HepG2 (cell line): ENCODE data around the gene UBL3. TPM values are rescaled to one million over a fixed set of nuclear protein-coding genes. Genes with fewer than 3 reads are reported as not detected.

ENCODE experiments used
- ATAC-seq: fragments of 200-7000 bp; cut with Tn5 transposase; 3 replicates; pipeline ENCODE4 v1.9.1; 2020; ENCODE audit warnings: mild to moderate bottlenecking, moderate library complexity
- BruUV-seq: library from RNA; stranded (reverse); fragments of 400-500 nt; replicated peaks from 2 replicates; lab custom pipeline; 2021; lab: Mats Ljungman, UMichigan
- CTCF ChIA-PET: fragments of 300-600 bp; formaldehyde crosslinking; extraction: SDS; loops from one replicate; lab custom pipeline; 2021; ENCODE audit warnings: low total read pairs, inconsistent platforms, low intra/inter-chr PET ratio; lab: Yijun Ruan, JAX
- POLR2A ChIA-PET: fragments of 350-600 bp; sonication (Branson Sonifier 250); formaldehyde crosslinking; loops from one replicate; lab custom pipeline; 2020; ENCODE audit warnings: antibody characterized with exemption, inconsistent platforms; lab: Yijun Ruan, JAX
- DNase-seq: peaks from one replicate; pipeline ENCODE4 v3.0.0-alpha.2; 2015; ENCODE audit warnings: low spot score
- FAIRE-seq: peaks from 3 replicates; lab custom pipeline; 2011; peaks lifted over from hg19 to GRCh38; lab: Jason Lieb, UNC
- H2AFZ ChIP-seq: one replicate; pipeline ENCODE4 v1.6.1; 2011; ENCODE audit warnings: low read length, inconsistent platforms
- H3K27ac ChIP-seq: fragments of 300-600 bp; 3 replicates; pipeline ENCODE4 v1.8.0; 2011; ENCODE audit warnings: mixed run types, mild to moderate bottlenecking, mixed read lengths, low read length, inconsistent platforms; ENCODE audit not compliant: insufficient read depth; ENCODE audit errors: extremely low read length
- H3K27me3 ChIP-seq, 2 experiments: fragments of 200-600 bp in 1 of 2; 2 replicates in 1 of 2; 3 replicates in 1 of 2; pipeline versions ENCODE4 v1.6.0 to v1.8.0; 2011; ENCODE audit warnings: low read length in 2 of 2, mild to moderate bottlenecking in 2 of 2, moderate library complexity in 2 of 2, inconsistent platforms in 1 of 2; ENCODE audit not compliant: insufficient read depth in 2 of 2, control insufficient read depth in 1 of 2
- H3K36me3 ChIP-seq, 2 experiments: fragments of 200-600 bp in 1 of 2; replicated peaks in 1 of 2; 2 replicates in 1 of 2; 3 replicates in 1 of 2; pipeline versions ENCODE4 v1.5.1 to v1.8.0; 2011; ENCODE audit warnings: low read length in 2 of 2, inconsistent platforms in 1 of 2; ENCODE audit not compliant: insufficient read depth in 2 of 2, control insufficient read depth in 1 of 2
- H3K4me1 ChIP-seq: 2 replicates; pipeline ENCODE4 v1.5.1; 2012; ENCODE audit warnings: low read length, inconsistent platforms; ENCODE audit not compliant: insufficient read depth
- H3K4me2 ChIP-seq: 2 replicates; pipeline ENCODE4 v1.6.0; 2011; ENCODE audit warnings: low read depth, low read length, inconsistent platforms
- H3K4me3 ChIP-seq, 3 experiments: fragments of 200-600 bp in 1 of 3; sonication (generic), shearing (Covaris generic) in 1 of 3; replicated peaks in 1 of 3; 2 replicates each; pipeline ENCODE4 v1.5.1; 2011 to 2016; ENCODE audit warnings: low read length in 3 of 3, inconsistent platforms in 2 of 3, low read depth in 2 of 3, mild to moderate bottlenecking in 2 of 3, control low read depth in 1 of 3, mixed read lengths in 1 of 3; ENCODE audit not compliant: insufficient read depth in 1 of 3
- H3K79me2 ChIP-seq: one replicate; pipeline ENCODE4 v1.6.1; 2011; ENCODE audit warnings: low read length, inconsistent platforms; ENCODE audit not compliant: insufficient read depth
- H3K9ac ChIP-seq: 2 replicates; pipeline ENCODE4 v1.6.0; 2011; ENCODE audit warnings: mild to moderate bottlenecking, low read depth, low read length, inconsistent platforms; ENCODE audit not compliant: insufficient read depth
- H3K9me3 ChIP-seq: 2 replicates; pipeline ENCODE4 v1.5.1; 2012; ENCODE audit warnings: mild to moderate bottlenecking, low read length
- H4K20me1 ChIP-seq: 2 replicates; pipeline ENCODE4 v1.6.0; 2011; ENCODE audit warnings: inconsistent platforms, mild to moderate bottlenecking, low read length, moderate library complexity; ENCODE audit not compliant: insufficient read depth
- HNRNPL ChIP-seq: fragments of 200-400 bp; formaldehyde crosslinking; IDR thresholded peaks from 2 replicates; pipeline ENCODE4 v1.6.1; 2017; ENCODE audit warnings: mild to moderate bottlenecking, low read depth, low read length
- LCORL ChIP-seq, 2 experiments: fragments of 450-650 bp in 1 of 2; sonication (generic) in 1 of 2; formaldehyde crosslinking in 1 of 2; IDR thresholded peaks; 2 replicates each; pipeline versions ENCODE4 v1.5.0 to v1.6.1; 2017 to 2020; ENCODE audit warnings: antibody characterized with exemption in 1 of 2, missing genetic modification reagents in 1 of 2
- NFE2L2 ChIP-seq: fragments of 150-350 bp; IDR thresholded peaks from 2 replicates; pipeline ENCODE4 v1.6.1; 2014; ENCODE audit warnings: low read length
- PHB2 ChIP-seq: fragments of 450-650 bp; IDR thresholded peaks from 2 replicates; pipeline ENCODE4 v1.6.1; 2018; ENCODE audit not compliant: partially characterized antibody
- TBX3 ChIP-seq: fragments of 450-650 bp; IDR thresholded peaks from 2 replicates; pipeline ENCODE4 v1.6.1; 2017; ENCODE audit warnings: antibody characterized with exemption, mild to moderate bottlenecking, inconsistent platforms, borderline replicate concordance
- ZNF362 ChIP-seq: sonication (generic); formaldehyde crosslinking; IDR thresholded peaks from 2 replicates; pipeline ENCODE4 v1.4.0; 2020; ENCODE audit warnings: missing genetic modification reagents, mild to moderate bottlenecking, borderline replicate concordance
- ZSCAN9 ChIP-seq: IDR thresholded peaks from 2 replicates; pipeline ENCODE4 v1.6.1; 2016; ENCODE audit warnings: borderline replicate concordance
- WGBS: methylation state at CpG from one replicate; pipeline ENCODE4 v1.1.6; 2017; ENCODE audit warnings: low lambda C conversion rate; 5-methylcytosine and 5-hydroxymethylcytosine counted together
- in situ Hi-C: cut with HindIII; loops from 2 replicates; pipeline ENCODE4 v1.10.0; 2017; ENCODE audit warnings: low pct_unique_long_range_greater_than_20kb; ENCODE audit not compliant: extremely low pct_ligation_motif_present
- intact Hi-C: fragments of 100-400 bp; cut with micrococcal nuclease; formaldehyde crosslinking; loops from one replicate; pipeline ENCODE4 v1.10.0; 2022; ENCODE audit not compliant: unreplicated experiment
- polyA plus RNA-seq, 8 experiments: library from polyadenylated mRNA; depleted of rRNA in 3 of 8; stranded (reverse) in 7 of 8; unstranded in 1 of 8; fragments of >200 nt; fragmentation: Illumina TruSeq in 4 of 8; extraction: Trizol in 4 of 8; gene quantifications; 2 replicates each; pipeline versions ENCODE4 v1.2.1 to v1.2.3, GENCODE V29; 2011 to 2016; ENCODE audit warnings: low read depth in 4 of 8, missing spikeins in 1 of 8, mixed read lengths in 1 of 8; ENCODE audit not compliant: insufficient read depth in 1 of 8
- small RNA-seq, 3 experiments: library from RNA; depleted of rRNA; stranded (forward); fragments of <200 nt; gene quantifications; one replicate each; pipeline ENCODE3, GENCODE V24; 2012; ENCODE audit warnings: low read depth in 2 of 3, low replicate concordance in 1 of 3; ENCODE audit not compliant: insufficient read length in 3 of 3, insufficient read depth in 2 of 3
- total RNA-seq, 5 experiments: library from RNA; depleted of rRNA; stranded (reverse); fragments of >200 nt; fragmentation: Illumina TruSeq; extraction: Trizol; gene quantifications; 2 replicates each; pipeline ENCODE4 v1.2.3, GENCODE V29; 2016; ENCODE audit warnings: low read depth in 1 of 5

Gene UBL3
- total and polyA plus RNA-seq, 2 of the 13 experiments (the other 11 are each of a cell fraction or from before 2014, with no cell fraction given): 7.4 to 9.6 TPM

DNA sequence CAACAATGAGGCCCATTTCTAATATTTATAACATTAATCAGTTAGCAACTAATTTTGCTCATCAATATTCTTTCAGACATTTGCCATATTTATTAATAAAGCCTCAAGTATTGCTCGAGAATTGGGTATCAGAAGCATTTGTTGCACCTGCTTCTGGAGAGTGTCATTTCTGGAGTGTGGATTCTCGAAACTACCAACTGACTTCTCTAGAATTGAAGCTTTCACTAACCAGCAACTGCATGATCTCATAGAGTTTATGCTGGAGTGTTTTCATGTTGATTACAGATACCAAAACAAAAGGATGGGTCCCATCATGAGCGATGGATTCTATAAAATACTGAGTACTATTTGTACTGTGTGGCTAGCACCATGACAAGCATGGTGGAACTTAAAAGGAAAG is 133.9 kb downstream of the UBL3 start:
- Histone ChIP-seq H3K4me2 (no peak overlapping the region), H3K4me1 (no peaks in the 10 kb centered on the region), H4K20me1 (no peaks in the 10 kb centered on the region), H3K79me2 (no peaks in the 10 kb centered on the region), H3K36me3 (no peaks in the 10 kb centered on the region), H3K9me3 (peaks cover 5% of the 10 kb centered on the region; the same call in 1 of the 2 replicates), H3K4me3 (no peak overlapping the region), H3K27ac (no peak overlapping the region), H3K9ac (no peak overlapping the region), H3K27me3 (peaks cover 0 to 6% of the 10 kb centered on the region in 2 experiments; a peak in 1 of 5 replicates), H2AFZ (no peak overlapping the region)
- WGBS: 0% methylated on average over 3 of the region's 3 CpGs
- no peak for DNase-seq
- FAIRE-seq: no peak
- CTCF ChIA-PET: no interaction called here
- ATAC-seq: no peak
- POLR2A ChIA-PET: no interaction called here
- intact Hi-C loops: no loop called here
- no TSS peak for BruUV-seq
- in situ Hi-C loops: loop anchor here (25.0 kb wide), 1 partner anchor 904 kb away; the partner anchor contains the start of gene MTUS2
- TF ChIP-seq TBX3 (no peak), PHB2 (no peak), HNRNPL (no peak), NFE2L2 (no peak), ZSCAN9 (CRISPR knock-in tag) (no peak), ZNF362 (CRISPR knock-in tag) (no peak), LCORL (IDR thresholded peaks at IDR 0.05) (no peak), LCORL (CRISPR knock-in tag; IDR thresholded peaks at IDR 0.05) (no peak)

Small RNA genes lying within 50 kb of the gene (small RNA-seq; reads per million reads assigned to genes)
- gene RF00017: 0 reads per million in 3 experiments
- gene TIMM8BP1: 0 reads per million in 3 experiments
